Measurements from ENCODE around the gene OSBPL5. TPM values are rescaled to one million over a fixed set of nuclear protein-coding genes. Genes with fewer than 3 reads are reported as not detected.

Gene OSBPL5
- total and polyA plus RNA-seq, 9 of the 15 experiments (the other 6 are each of a cell fraction or from before 2014, with no cell fraction given) = 0.06 to 14.8 (median 3.2) TPM

DNA sequence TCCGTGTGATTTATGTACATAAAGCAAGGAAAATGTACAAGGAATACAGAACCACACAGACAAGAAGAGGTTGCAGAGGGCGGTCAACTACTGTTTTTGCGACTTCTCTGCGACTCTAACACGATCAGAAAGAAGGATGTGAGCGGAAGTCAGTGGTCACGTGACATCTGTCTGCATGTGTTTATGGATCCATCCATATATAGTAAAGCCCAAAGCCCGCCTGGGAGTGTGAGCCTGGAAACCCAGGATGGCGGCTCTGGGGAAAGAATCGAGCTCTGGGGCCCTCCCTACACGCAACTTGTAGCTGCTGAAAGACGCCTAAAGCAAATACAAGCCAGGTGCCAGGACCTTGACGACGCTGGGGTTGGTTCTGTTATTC lies 8.8 kb downstream of the OSBPL5 start (continued):
- TF ChIP-seq E2F1 (CRISPR knock-in tag; IDR thresholded peaks at IDR 0.05) = no peak
- no peak for TF ChIP-seq PYGO2 (tag; IDR thresholded peaks at IDR 0.05)
- TF ChIP-seq ZNF232 (CRISPR knock-in tag; IDR thresholded peaks at IDR 0.05) = no peak
- no peak for TF ChIP-seq ATF7 (IDR thresholded peaks at IDR 0.05)
- no peak for TF ChIP-seq CREB1 (IDR thresholded peaks at IDR 0.05)
- TF ChIP-seq CREB1 (CRISPR knock-in tag; IDR thresholded peaks at IDR 0.05) = no peak
- no peak for TF ChIP-seq ARNT (IDR thresholded peaks at IDR 0.05)
- no peak for TF ChIP-seq CCAR2 (IDR thresholded peaks at IDR 0.05; ENCODE audit: low read depth, low read length)

DNA sequence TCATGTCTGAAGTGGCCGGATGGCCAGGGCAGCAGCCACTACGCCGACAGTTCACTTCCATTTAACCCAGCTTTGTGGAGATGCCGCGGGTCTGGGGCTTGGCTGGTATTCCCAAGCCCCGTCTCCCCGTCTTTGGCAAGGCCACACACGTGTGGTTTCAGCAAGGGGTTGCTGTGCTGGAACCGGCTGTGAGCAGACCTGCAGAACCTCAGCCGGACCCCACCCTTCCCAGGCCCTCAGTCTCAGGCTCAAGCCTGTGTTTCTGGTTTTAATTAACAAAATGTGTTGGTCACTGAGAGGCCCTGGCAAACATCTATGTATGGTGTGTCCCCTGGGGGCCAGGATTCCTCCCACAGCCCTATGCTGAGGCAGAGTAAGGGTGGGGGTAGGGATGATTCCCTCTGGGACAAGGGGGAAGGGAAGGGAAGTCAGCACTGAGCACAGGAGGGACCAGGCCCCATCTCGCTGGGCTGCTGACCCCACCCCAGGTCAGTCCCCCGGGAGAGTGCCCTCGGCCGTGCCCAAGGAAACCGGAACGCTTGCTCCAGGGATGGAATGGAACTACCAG lies 9.3 kb downstream of the OSBPL5 start:
- Histone ChIP-seq H3K27ac (ENCODE audit: extremely low read depth, low read depth, low read length) (no peak overlapping the region), H4K20me1 (replicated peaks; ENCODE audit: control insufficient read depth, insufficient read depth, low read length) (peaks cover 14% of the 10 kb centered on the region), H2AFZ (ENCODE audit: low read depth, low read length) (no peak overlapping the region), H3K27me3 (ENCODE audit: control insufficient read depth in 2 of 2, insufficient read depth in 2 of 2, low read length in 2 of 2) (no peaks in the 10 kb centered on the region), H3K4me1 (replicated peaks in 1 of 2; ENCODE audit: control insufficient read depth in 2 of 2, insufficient read depth in 2 of 2, low read length in 2 of 2) (peaks cover 13 to 75% of the 10 kb centered on the region in 2 experiments; a peak in 4 of 5 replicates), H3K36me3 (ENCODE audit: control insufficient read depth, insufficient read depth, low read length) (no peaks in the 10 kb centered on the region; the same call in 2 of the 3 replicates), H3K4me2 (ENCODE audit: insufficient read depth, low read length) (no peak overlapping the region), H3K9me1 (ENCODE audit: control insufficient read depth, insufficient read depth, low read length) (peaks cover 6% of the 10 kb centered on the region), H3K4me3 (no peak overlapping the region), H3K79me2 (ENCODE audit: control insufficient read depth, insufficient read depth, low read length) (peaks cover 10% of the 10 kb centered on the region; the same call in 1 of the 3 replicates), H3K9ac (ENCODE audit: insufficient read depth in 1 of 2, low read depth in 2 of 2, low read length in 2 of 2) (peak overlapping the region in 1 of 2 experiments; percentile 69; a peak in 2 of 4 replicates), H3K9me3 (replicated peaks; ENCODE audit: control insufficient read depth, insufficient read depth, low read depth, low read length) (no peaks in the 10 kb centered on the region)
- DNase-seq (ENCODE audit: extremely low read depth in 1 of 4, low spot score in 3 of 4) (no peak), FAIRE-seq (no peak), ATAC-seq (no peak)
- intact Hi-C loops (cut with micrococcal nuclease) = no loop called here
- no TSS peak for BruUV-seq (replicated peaks)
- ChIA-PET CTCF (ENCODE audit: low intra/inter-chr PET ratio) (no interaction called here), POLR2A (interaction anchor here (0.5 to 1.2 kb wide), 3 partner anchors 9 to 120 kb away, joined by 3 to 4 read pairs (median 4); partner anchors contain the start of gene OSBPL5)
- 90% methylated on average over 15 of the region's 16 CpGs for WGBS (ENCODE audit: insufficient coverage, low coverage, missing lambda C conversion rate)
- in situ Hi-C loops (cut with MboI) = no loop called here
- TF ChIP-seq ZNF644 (tag; IDR thresholded peaks at IDR 0.05; ENCODE audit: low read depth) (no peak), NBN (IDR thresholded peaks at IDR 0.05; ENCODE audit: low read depth) (no peak), L3MBTL2 (IDR thresholded peaks at IDR 0.05) (no peak), MYBL2 (IDR thresholded peaks at IDR 0.05; ENCODE audit: low read depth) (no peak), MYBL2 (CRISPR knock-in tag; IDR thresholded peaks at IDR 0.05; ENCODE audit: borderline replicate concordance) (no peak), NFIX (CRISPR knock-in tag; IDR thresholded peaks at IDR 0.05; ENCODE audit: low read depth) (no peak), SNAPC5 (CRISPR knock-in tag; IDR thresholded peaks at IDR 0.05) (no peak), ZNF263 (CRISPR knock-in tag; IDR thresholded peaks at IDR 0.05; ENCODE audit: borderline replicate concordance) (no peak), SRSF9 (IDR thresholded peaks at IDR 0.05; ENCODE audit: borderline replicate concordance, low read depth, low read length) (no peak)
- TF ChIP-seq, protein P1, sequence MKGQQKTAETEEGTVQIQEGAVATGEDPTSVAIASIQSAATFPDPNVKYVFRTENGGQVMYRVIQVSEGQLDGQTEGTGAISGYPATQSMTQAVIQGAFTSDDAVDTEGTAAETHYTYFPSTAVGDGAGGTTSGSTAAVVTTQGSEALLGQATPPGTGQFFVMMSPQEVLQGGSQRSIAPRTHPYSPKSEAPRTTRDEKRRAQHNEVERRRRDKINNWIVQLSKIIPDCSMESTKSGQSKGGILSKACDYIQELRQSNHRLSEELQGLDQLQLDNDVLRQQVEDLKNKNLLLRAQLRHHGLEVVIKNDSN (CRISPR knock-in tag; IDR thresholded peaks at IDR 0.05) = no peak
- TF ChIP-seq, protein P2, sequence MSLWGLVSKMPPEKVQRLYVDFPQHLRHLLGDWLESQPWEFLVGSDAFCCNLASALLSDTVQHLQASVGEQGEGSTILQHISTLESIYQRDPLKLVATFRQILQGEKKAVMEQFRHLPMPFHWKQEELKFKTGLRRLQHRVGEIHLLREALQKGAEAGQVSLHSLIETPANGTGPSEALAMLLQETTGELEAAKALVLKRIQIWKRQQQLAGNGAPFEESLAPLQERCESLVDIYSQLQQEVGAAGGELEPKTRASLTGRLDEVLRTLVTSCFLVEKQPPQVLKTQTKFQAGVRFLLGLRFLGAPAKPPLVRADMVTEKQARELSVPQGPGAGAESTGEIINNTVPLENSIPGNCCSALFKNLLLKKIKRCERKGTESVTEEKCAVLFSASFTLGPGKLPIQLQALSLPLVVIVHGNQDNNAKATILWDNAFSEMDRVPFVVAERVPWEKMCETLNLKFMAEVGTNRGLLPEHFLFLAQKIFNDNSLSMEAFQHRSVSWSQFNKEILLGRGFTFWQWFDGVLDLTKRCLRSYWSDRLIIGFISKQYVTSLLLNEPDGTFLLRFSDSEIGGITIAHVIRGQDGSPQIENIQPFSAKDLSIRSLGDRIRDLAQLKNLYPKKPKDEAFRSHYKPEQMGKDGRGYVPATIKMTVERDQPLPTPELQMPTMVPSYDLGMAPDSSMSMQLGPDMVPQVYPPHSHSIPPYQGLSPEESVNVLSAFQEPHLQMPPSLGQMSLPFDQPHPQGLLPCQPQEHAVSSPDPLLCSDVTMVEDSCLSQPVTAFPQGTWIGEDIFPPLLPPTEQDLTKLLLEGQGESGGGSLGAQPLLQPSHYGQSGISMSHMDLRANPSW (CRISPR knock-in tag; IDR thresholded peaks at IDR 0.05) = no peak
